Naive thymus-derived CD4-positive, alpha-beta T cell (primary cell): ENCODE data around the gene RASGRF1. TPM values are rescaled to one million over a fixed set of nuclear protein-coding genes. Genes with fewer than 3 reads are reported as not detected.

Experiments
- ATAC-seq: fragments of 150-1000 bp; cut with Tn5 transposase; 2 replicates; pipeline ENCODE4 v1.10.0; 2021; ENCODE audit warnings: mild to moderate bottlenecking, moderate library complexity
- CTCF ChIA-PET: fragments of 350-600 bp; sonication (Branson Sonifier 250); formaldehyde crosslinking; loops from one replicate; lab custom pipeline; 2021; ENCODE audit warnings: antibody characterized with exemption; lab: Charles Lee
- POLR2A ChIA-PET: fragments of 350-600 bp; sonication (Branson Sonifier 250); formaldehyde crosslinking; loops from one replicate; lab custom pipeline; 2021; ENCODE audit warnings: antibody characterized with exemption, inconsistent platforms; lab: Charles Lee
- DNase-seq, 9 donors: peaks; one replicate each; pipeline versions ENCODE4 v3.0.0 to v3.0.0-alpha.2; 2020 to 2022; ENCODE audit warnings: mixed read lengths in 1 of 9
- H3K27ac ChIP-seq: one replicate; pipeline ENCODE4 v1.7.0; 2013; ENCODE audit warnings: mild to moderate bottlenecking, low read depth, low read length, moderate library complexity
- H3K27me3 ChIP-seq, 2 donors: one replicate each; pipeline ENCODE4 v1.7.0; 2013; ENCODE audit warnings: low read length in 2 of 2, mild to moderate bottlenecking in 2 of 2, moderate library complexity in 2 of 2; ENCODE audit not compliant: control insufficient read depth in 2 of 2, insufficient read depth in 2 of 2
- H3K36me3 ChIP-seq, 3 experiments: 1 replicate in 2 of 3; 2 replicates in 1 of 3; pipeline ENCODE4 v1.7.0; 2013; ENCODE audit warnings: low read length in 3 of 3, mild to moderate bottlenecking in 3 of 3, moderate library complexity in 1 of 3; ENCODE audit not compliant: insufficient read depth in 3 of 3, control insufficient read depth in 2 of 3
- H3K4me1 ChIP-seq, 2 donors: one replicate each; pipeline ENCODE4 v1.7.0; 2013; ENCODE audit warnings: low read length in 2 of 2, mild to moderate bottlenecking in 2 of 2, moderate library complexity in 1 of 2; ENCODE audit not compliant: control insufficient read depth in 2 of 2, insufficient read depth in 2 of 2
- H3K4me3 ChIP-seq: 2 replicates; pipeline ENCODE4 v1.7.0; 2013; ENCODE audit warnings: mild to moderate bottlenecking, low read length
- H3K9me3 ChIP-seq, 3 experiments: 1 replicate in 2 of 3; 2 replicates in 1 of 3; pipeline ENCODE4 v1.7.0; 2013; ENCODE audit warnings: low read length in 3 of 3; ENCODE audit not compliant: control insufficient read depth in 2 of 3
- H3K27ac Mint-ChIP-seq, 9 donors: one replicate each; pipeline ENCODE4 v1.8.0; 2020 to 2022; ENCODE audit warnings: mixed read lengths in 9 of 9, mild to moderate bottlenecking in 8 of 9, moderate library complexity in 5 of 9, inconsistent platforms in 2 of 9
- H3K27me3 Mint-ChIP-seq, 5 donors: one replicate each; pipeline ENCODE4 v1.8.0; 2021 to 2022; ENCODE audit warnings: mixed read lengths in 5 of 5, mild to moderate bottlenecking in 1 of 5
- H3K36me3 Mint-ChIP-seq, 5 donors: one replicate each; pipeline ENCODE4 v1.8.0; 2020 to 2022; ENCODE audit warnings: mixed read lengths in 5 of 5, mild to moderate bottlenecking in 3 of 5, inconsistent platforms in 1 of 5
- H3K4me1 Mint-ChIP-seq, 7 donors: one replicate each; pipeline ENCODE4 v1.8.0; 2020 to 2022; ENCODE audit warnings: mixed read lengths in 7 of 7, mild to moderate bottlenecking in 3 of 7, inconsistent platforms in 1 of 7
- H3K4me3 Mint-ChIP-seq, 10 donors: one replicate each; pipeline ENCODE4 v1.8.0; 2020 to 2022; ENCODE audit warnings: mild to moderate bottlenecking in 10 of 10, mixed read lengths in 10 of 10, moderate library complexity in 6 of 10, inconsistent platforms in 2 of 10
- H3K9me3 Mint-ChIP-seq, 11 donors: one replicate each; pipeline ENCODE4 v1.8.0; 2020 to 2022; ENCODE audit warnings: mixed read lengths in 11 of 11, mild to moderate bottlenecking in 4 of 11, inconsistent platforms in 1 of 11, moderate library complexity in 1 of 11
- intact Hi-C, 2 donors: fragments of 100-400 bp; cut with micrococcal nuclease; formaldehyde crosslinking; loops; one replicate each; pipeline ENCODE4 v1.15.1; 2023
- polyA plus RNA-seq, 2 donors: library from polyadenylated mRNA; unstranded; fragments of 300-500 nt; fragmentation: Illumina TruSeq; gene quantifications; one replicate each; pipeline ENCODE4 v1.2.3, GENCODE V29; 2021
- total RNA-seq, 6 experiments: library from RNA in 5 of 6; stranded (reverse) in 5 of 6; gene quantifications; 1 replicate in 5 of 6; 2 replicates in 1 of 6; pipeline ENCODE4 v1.2.3 and lab custom pipeline; 2021 to 2026

Gene RASGRF1
- total and polyA plus RNA-seq, 7 experiments from 2014 or later = 0.07 to 0.10 TPM; not detected in 5

DNA sequence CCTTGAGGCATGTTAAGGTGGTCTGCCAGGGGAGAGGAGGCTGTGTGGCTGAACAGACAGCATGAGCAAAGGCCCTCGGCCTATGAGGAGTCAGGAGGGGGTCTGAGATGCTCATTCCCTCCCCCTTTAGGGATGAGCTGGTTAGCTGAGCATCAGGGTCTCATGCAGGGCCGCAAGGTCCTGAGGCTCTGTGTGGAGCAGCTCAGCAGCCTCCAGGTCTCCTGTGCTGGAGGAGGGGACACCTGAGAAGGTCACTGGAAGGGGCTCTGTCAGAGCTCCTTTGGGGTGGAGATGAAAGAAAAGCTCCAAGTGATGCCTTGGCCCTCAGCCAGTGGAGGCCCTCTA lies 67.1 kb downstream of the RASGRF1 start:
- Mint-ChIP-seq H3K4me1 (no peaks in the 10 kb centered on the region), H3K36me3 (peaks cover 0 to 8% (median 0%) of the 10 kb centered on the region in 5 donors), H3K9me3 (peaks cover 5 to 16% (median 12%) of the 10 kb centered on the region in 11 donors), H3K27me3 (peaks cover 0 to 20% (median 0%) of the 10 kb centered on the region in 5 donors), H3K27ac (no peak overlapping the region), H3K4me3 (no peak overlapping the region)
- CTCF ChIA-PET = no interaction called here
- ATAC-seq (no peak), DNase-seq (no peak)
- no peak overlapping the region for H3K4me3 ChIP-seq
- no peak overlapping the region for H3K27ac ChIP-seq
- H3K9me3 ChIP-seq = no peaks in the 10 kb centered on the region
- H3K4me1 ChIP-seq = no peaks in the 10 kb centered on the region
- POLR2A ChIA-PET = no interaction called here
- H3K27me3 ChIP-seq = no peaks in the 10 kb centered on the region
- intact Hi-C loops = loop anchor here in 1 of 2 donors (5.0 kb wide), 1 partner anchor 111 kb away; no protein-coding TSS in a partner anchor
- H3K36me3 ChIP-seq = no peaks in the 10 kb centered on the region

DNA sequence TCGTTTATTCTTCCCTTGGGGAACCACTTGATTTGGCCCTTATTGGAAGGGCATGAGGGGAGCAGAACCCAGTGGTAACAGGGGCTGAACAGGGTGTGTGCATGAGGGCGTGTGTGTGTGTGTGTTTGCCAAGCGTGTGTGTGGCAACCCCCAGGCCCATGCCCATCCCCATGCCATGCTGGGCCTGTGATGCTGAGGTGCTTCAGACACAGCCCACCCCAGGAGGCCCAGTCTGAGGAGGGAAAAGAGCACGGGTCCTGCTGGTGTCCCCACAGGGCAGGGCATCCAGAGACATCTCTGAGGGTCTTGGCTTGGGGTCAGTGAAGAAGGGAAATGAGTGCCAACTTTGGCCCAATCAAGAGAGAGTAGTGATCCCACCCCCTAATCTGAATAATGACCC lies 71.6 kb downstream of the RASGRF1 start:
- peaks cover 0 to 3% (median 0%) of the 10 kb centered on the region in 5 donors for H3K36me3 Mint-ChIP-seq
- no peaks in the 10 kb centered on the region for H3K9me3 ChIP-seq
- H3K4me1 ChIP-seq = no peaks in the 10 kb centered on the region
- no peaks in the 10 kb centered on the region for H3K4me1 Mint-ChIP-seq
- no peaks in the 10 kb centered on the region for H3K36me3 ChIP-seq
- no peak for ATAC-seq
- ChIA-PET POLR2A (no interaction called here), CTCF (no interaction called here)
- intact Hi-C loops = no loop called here
- no peak overlapping the region for H3K4me3 Mint-ChIP-seq
- no peak overlapping the region for H3K27ac Mint-ChIP-seq
- no peak overlapping the region for H3K4me3 ChIP-seq
- H3K9me3 Mint-ChIP-seq = peaks cover 0 to 4% (median 2%) of the 10 kb centered on the region in 11 donors
- no peaks in the 10 kb centered on the region for H3K27me3 ChIP-seq
- no peak for DNase-seq
- H3K27me3 Mint-ChIP-seq = peaks cover 0 to 4% (median 3%) of the 10 kb centered on the region in 5 donors
- H3K27ac ChIP-seq = no peak overlapping the region

DNA sequence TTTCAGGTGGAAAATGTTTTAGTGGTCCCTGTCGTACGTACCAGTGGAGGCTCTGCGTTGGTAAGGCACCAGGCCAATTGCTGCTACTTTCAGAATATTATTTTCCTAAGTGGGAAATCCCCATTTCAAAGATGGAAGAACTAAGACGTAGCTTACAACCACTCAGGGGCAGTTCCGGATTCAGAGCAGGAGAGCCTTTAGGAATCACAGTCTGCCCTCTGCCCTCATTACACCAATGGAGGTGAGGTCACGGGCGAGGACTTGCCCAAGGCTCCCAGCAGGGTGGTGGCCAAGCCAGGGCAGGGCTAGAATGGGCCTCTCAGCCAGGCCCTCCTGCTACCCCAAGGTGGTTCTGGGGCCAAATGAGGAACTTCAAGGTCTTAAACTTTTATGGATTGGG lies 72.6 kb downstream of the RASGRF1 start:
- Mint-ChIP-seq H3K9me3 (no peaks in the 10 kb centered on the region), H3K27ac (no peak overlapping the region), H3K27me3 (peaks cover 0 to 4% (median 0%) of the 10 kb centered on the region in 5 donors), H3K4me3 (no peak overlapping the region), H3K36me3 (no peaks in the 10 kb centered on the region), H3K4me1 (no peaks in the 10 kb centered on the region)
- ATAC-seq = no peak
- no peaks in the 10 kb centered on the region for H3K36me3 ChIP-seq
- H3K9me3 ChIP-seq = no peaks in the 10 kb centered on the region
- intact Hi-C loops = no loop called here
- no peaks in the 10 kb centered on the region for H3K4me1 ChIP-seq
- CTCF ChIA-PET = no interaction called here
- no peak overlapping the region for H3K4me3 ChIP-seq
- H3K27me3 ChIP-seq = no peaks in the 10 kb centered on the region
- POLR2A ChIA-PET = no interaction called here
- DNase-seq = no peak
- no peak overlapping the region for H3K27ac ChIP-seq

DNA sequence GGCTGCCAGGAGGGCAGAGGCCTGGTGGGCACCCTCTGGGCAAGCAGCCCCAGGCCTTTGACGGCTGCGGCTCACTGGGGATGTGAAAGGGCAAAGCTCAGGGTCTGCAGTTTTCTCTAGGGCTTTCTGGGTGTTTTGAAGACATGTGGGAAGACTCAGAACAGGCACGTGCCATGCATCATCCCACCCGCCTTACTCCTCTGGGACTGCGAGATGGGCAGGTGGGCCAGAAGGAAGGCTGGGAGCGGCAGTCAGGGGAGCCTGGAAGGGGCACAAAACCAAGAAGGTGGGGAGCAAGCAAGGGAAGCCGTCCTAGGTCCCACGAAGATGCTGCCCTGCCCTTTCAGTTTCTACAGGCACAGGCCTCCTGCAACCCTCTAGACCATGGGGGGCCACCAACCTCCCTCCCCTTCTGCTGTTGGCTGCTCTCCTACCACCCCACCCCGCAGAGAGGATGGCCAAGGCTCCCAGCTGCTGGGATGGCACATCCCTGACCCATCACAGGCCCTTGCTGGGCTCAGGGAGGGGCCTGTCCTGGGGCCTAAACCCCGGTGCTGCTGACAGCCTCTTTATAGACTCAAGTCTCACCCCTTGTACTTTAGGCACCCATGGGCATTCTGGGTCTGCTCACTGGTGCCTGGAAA lies 73.9 kb downstream of the RASGRF1 start:
- no peaks in the 10 kb centered on the region for H3K27me3 ChIP-seq
- no peak overlapping the region for H3K4me3 ChIP-seq
- no peaks in the 10 kb centered on the region for H3K36me3 Mint-ChIP-seq
- H3K4me1 Mint-ChIP-seq = no peaks in the 10 kb centered on the region
- H3K27ac Mint-ChIP-seq = no peak overlapping the region
- ChIA-PET POLR2A (no interaction called here), CTCF (interaction anchor here (0.6 kb wide), 1 partner anchor 14 kb away, joined by 3 read pairs; no protein-coding TSS in a partner anchor)
- H3K36me3 ChIP-seq = no peaks in the 10 kb centered on the region
- DNase-seq (no peak), ATAC-seq (no peak)
- peaks cover 0 to 4% (median 0%) of the 10 kb centered on the region in 5 donors for H3K27me3 Mint-ChIP-seq
- H3K9me3 ChIP-seq = no peaks in the 10 kb centered on the region
- H3K27ac ChIP-seq = no peak overlapping the region
- intact Hi-C loops = no loop called here
- H3K4me3 Mint-ChIP-seq = no peak overlapping the region
- no peaks in the 10 kb centered on the region for H3K4me1 ChIP-seq
- no peaks in the 10 kb centered on the region for H3K9me3 Mint-ChIP-seq

DNA sequence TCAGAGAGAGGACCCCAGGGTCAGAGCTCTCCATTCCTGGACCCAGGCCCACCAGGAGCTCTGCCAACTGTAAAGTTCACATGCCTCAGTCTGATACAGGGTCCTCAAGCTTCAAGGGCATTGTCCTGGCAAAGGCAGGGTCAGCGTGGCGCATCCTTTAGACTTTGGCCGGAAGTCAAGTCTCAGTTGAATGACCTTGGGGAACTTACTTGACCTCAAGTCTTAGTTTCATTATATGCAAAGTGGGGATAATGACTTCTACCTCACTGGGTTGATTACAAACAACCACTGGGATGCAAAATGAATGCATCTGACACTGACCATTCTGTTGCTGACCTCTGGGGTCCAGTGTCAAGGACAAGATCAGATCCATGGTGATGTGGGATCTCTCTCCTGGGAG lies 75.2 kb downstream of the RASGRF1 start:
- H3K27ac Mint-ChIP-seq = no peak overlapping the region
- CTCF ChIA-PET = no interaction called here
- POLR2A ChIA-PET = no interaction called here

DNA sequence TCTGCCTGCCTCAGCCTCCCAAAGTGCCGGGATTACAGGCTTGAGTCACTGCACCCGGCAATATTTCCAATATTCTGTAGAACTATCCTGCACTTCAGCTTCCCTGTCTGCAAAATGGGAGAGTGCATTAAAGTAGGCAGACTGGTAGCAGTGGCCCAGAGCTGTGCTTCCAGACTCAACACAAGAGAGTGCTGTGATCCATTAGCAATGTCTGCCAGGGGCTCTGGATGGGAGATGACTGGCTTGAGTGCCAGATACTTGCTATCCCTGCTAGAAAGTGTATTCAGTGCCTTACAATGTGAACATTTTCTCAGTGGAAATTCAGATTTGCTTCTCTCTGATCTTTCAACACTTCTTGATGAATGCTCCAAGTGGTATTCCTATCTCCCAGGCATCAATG lies 80.3 kb downstream of the RASGRF1 start:
- Mint-ChIP-seq H3K4me3 (no peak overlapping the region), H3K4me1 (peaks cover 0 to 2% (median 0%) of the 10 kb centered on the region in 7 donors), H3K9me3 (no peaks in the 10 kb centered on the region), H3K27me3 (peaks cover 0 to 9% (median 3%) of the 10 kb centered on the region in 5 donors), H3K36me3 (no peaks in the 10 kb centered on the region), H3K27ac (no peak overlapping the region)
- intact Hi-C loops = no loop called here
- no peaks in the 10 kb centered on the region for H3K27me3 ChIP-seq
- DNase-seq (no peak), ATAC-seq (no peak)
- H3K36me3 ChIP-seq = no peaks in the 10 kb centered on the region
- CTCF ChIA-PET = no interaction called here
- no peaks in the 10 kb centered on the region for H3K4me1 ChIP-seq
- POLR2A ChIA-PET = no interaction called here
- no peak overlapping the region for H3K27ac ChIP-seq
- H3K9me3 ChIP-seq = no peaks in the 10 kb centered on the region
- H3K4me3 ChIP-seq = no peak overlapping the region

More for the DNA sequence above, 75.2 kb downstream of the RASGRF1 start:
- Histone ChIP-seq H3K4me3 (no peak overlapping the region), H3K9me3 (no peaks in the 10 kb centered on the region), H3K27ac (no peak overlapping the region), H3K27me3 (no peaks in the 10 kb centered on the region), H3K4me1 (no peaks in the 10 kb centered on the region), H3K36me3 (no peaks in the 10 kb centered on the region)
- intact Hi-C loops = no loop called here
- Mint-ChIP-seq H3K4me1 (no peaks in the 10 kb centered on the region), H3K36me3 (no peaks in the 10 kb centered on the region), H3K9me3 (no peaks in the 10 kb centered on the region), H3K4me3 (no peak overlapping the region), H3K27me3 (peaks cover 0 to 8% (median 3%) of the 10 kb centered on the region in 5 donors)
- no peak for ATAC-seq
- no peak for DNase-seq

DNA sequence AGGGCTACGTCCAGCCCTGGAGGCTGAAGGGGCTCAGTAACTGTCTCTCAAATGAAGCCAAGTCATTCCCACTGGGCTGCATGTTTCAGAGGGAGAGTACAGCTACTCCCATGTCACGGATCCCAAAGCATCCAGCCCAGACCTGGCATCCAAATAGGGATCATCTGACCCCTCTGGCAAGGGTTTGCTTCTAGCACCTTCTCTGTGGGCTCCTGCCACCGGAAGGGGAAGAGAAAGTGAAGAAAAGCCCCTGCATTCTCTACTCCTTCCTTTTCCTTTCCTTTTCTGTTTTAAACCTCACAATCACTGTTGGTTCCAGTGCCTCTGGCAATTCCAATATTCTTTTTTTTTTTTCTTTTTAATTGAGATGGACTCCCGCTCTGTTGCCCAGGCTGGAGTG lies 81.2 kb downstream of the RASGRF1 start:
- intact Hi-C loops = no loop called here
- H3K9me3 Mint-ChIP-seq = no peaks in the 10 kb centered on the region
- H3K4me3 Mint-ChIP-seq = no peak overlapping the region
- no peaks in the 10 kb centered on the region for H3K36me3 Mint-ChIP-seq
- Histone ChIP-seq H3K9me3 (no peaks in the 10 kb centered on the region), H3K36me3 (no peaks in the 10 kb centered on the region), H3K4me3 (no peak overlapping the region), H3K27ac (no peak overlapping the region), H3K4me1 (no peaks in the 10 kb centered on the region), H3K27me3 (no peaks in the 10 kb centered on the region)
- H3K4me1 Mint-ChIP-seq = peaks cover 0 to 9% (median 7%) of the 10 kb centered on the region in 7 donors
- ATAC-seq (no peak), DNase-seq (no peak)
- peaks cover 0 to 9% (median 2%) of the 10 kb centered on the region in 5 donors for H3K27me3 Mint-ChIP-seq
- ChIA-PET POLR2A (no interaction called here), CTCF (no interaction called here)
- no peak overlapping the region for H3K27ac Mint-ChIP-seq
